Suprapubic skin (tissue), 3 donors: Measurements from ENCODE around the gene NXPH2.

Source experiments
- CTCF ChIP-seq, 2 donors: fragments of 200-600 bp in 1 of 2; fragments of 450-650 bp in 1 of 2; sonication (generic) in 1 of 2; IDR thresholded peaks; one replicate each; pipeline ENCODE4 v1.5.1; 2016 to 2019; ENCODE audit warnings: antibody characterized with exemption in 2 of 2, mild to moderate bottlenecking in 1 of 2, moderate library complexity in 1 of 2
- EP300 ChIP-seq: sonication (generic); formaldehyde crosslinking; IDR thresholded peaks from one replicate; pipeline ENCODE4 v1.6.1; 2017; ENCODE audit warnings: antibody characterized with exemption
- POLR2A ChIP-seq, 2 donors: fragments of 450-650 bp; IDR thresholded peaks; one replicate each; pipeline ENCODE4 v1.6.1; 2017; ENCODE audit warnings: antibody characterized with exemption in 2 of 2, mild to moderate bottlenecking in 2 of 2, moderate library complexity in 2 of 2

- TF ChIP-seq CTCF (IDR thresholded peaks at IDR 0.05): no peak
- TF ChIP-seq POLR2A (IDR thresholded peaks at IDR 0.05): no peak
- TF ChIP-seq EP300: no peak
Measured at GRCh38 chr2:138718405-138718804, 61.8 kb downstream of the NXPH2 start.
